Naive thymus-derived CD4-positive, alpha-beta T cell (primary cell): ENCODE results near the gene EHMT2. TPM values are rescaled to one million over a fixed set of nuclear protein-coding genes. Genes with fewer than 3 reads are reported as not detected.

ENCODE experiments used
- ATAC-seq: fragments of 150-1000 bp; cut with Tn5 transposase; 2 replicates; pipeline ENCODE4 v1.10.0; 2021; ENCODE audit warnings: mild to moderate bottlenecking, moderate library complexity
- CTCF ChIA-PET: fragments of 350-600 bp; sonication (Branson Sonifier 250); formaldehyde crosslinking; loops from one replicate; lab custom pipeline; 2021; ENCODE audit warnings: antibody characterized with exemption; lab: Charles Lee
- POLR2A ChIA-PET: fragments of 350-600 bp; sonication (Branson Sonifier 250); formaldehyde crosslinking; loops from one replicate; lab custom pipeline; 2021; ENCODE audit warnings: antibody characterized with exemption, inconsistent platforms; lab: Charles Lee
- DNase-seq, 9 donors: peaks; one replicate each; pipeline versions ENCODE4 v3.0.0 to v3.0.0-alpha.2; 2020 to 2022; ENCODE audit warnings: mixed read lengths in 1 of 9
- H3K27ac ChIP-seq: one replicate; pipeline ENCODE4 v1.7.0; 2013; ENCODE audit warnings: mild to moderate bottlenecking, low read depth, low read length, moderate library complexity
- H3K27me3 ChIP-seq, 2 donors: one replicate each; pipeline ENCODE4 v1.7.0; 2013; ENCODE audit warnings: low read length in 2 of 2, mild to moderate bottlenecking in 2 of 2, moderate library complexity in 2 of 2; ENCODE audit not compliant: control insufficient read depth in 2 of 2, insufficient read depth in 2 of 2
- H3K36me3 ChIP-seq, 3 experiments: 1 replicate in 2 of 3; 2 replicates in 1 of 3; pipeline ENCODE4 v1.7.0; 2013; ENCODE audit warnings: low read length in 3 of 3, mild to moderate bottlenecking in 3 of 3, moderate library complexity in 1 of 3; ENCODE audit not compliant: insufficient read depth in 3 of 3, control insufficient read depth in 2 of 3
- H3K4me1 ChIP-seq, 2 donors: one replicate each; pipeline ENCODE4 v1.7.0; 2013; ENCODE audit warnings: low read length in 2 of 2, mild to moderate bottlenecking in 2 of 2, moderate library complexity in 1 of 2; ENCODE audit not compliant: control insufficient read depth in 2 of 2, insufficient read depth in 2 of 2
- H3K4me3 ChIP-seq: 2 replicates; pipeline ENCODE4 v1.7.0; 2013; ENCODE audit warnings: mild to moderate bottlenecking, low read length
- H3K9me3 ChIP-seq, 3 experiments: 1 replicate in 2 of 3; 2 replicates in 1 of 3; pipeline ENCODE4 v1.7.0; 2013; ENCODE audit warnings: low read length in 3 of 3; ENCODE audit not compliant: control insufficient read depth in 2 of 3
- H3K27ac Mint-ChIP-seq, 9 donors: one replicate each; pipeline ENCODE4 v1.8.0; 2020 to 2022; ENCODE audit warnings: mixed read lengths in 9 of 9, mild to moderate bottlenecking in 8 of 9, moderate library complexity in 5 of 9, inconsistent platforms in 2 of 9
- H3K27me3 Mint-ChIP-seq, 5 donors: one replicate each; pipeline ENCODE4 v1.8.0; 2021 to 2022; ENCODE audit warnings: mixed read lengths in 5 of 5, mild to moderate bottlenecking in 1 of 5
- H3K36me3 Mint-ChIP-seq, 5 donors: one replicate each; pipeline ENCODE4 v1.8.0; 2020 to 2022; ENCODE audit warnings: mixed read lengths in 5 of 5, mild to moderate bottlenecking in 3 of 5, inconsistent platforms in 1 of 5
- H3K4me1 Mint-ChIP-seq, 7 donors: one replicate each; pipeline ENCODE4 v1.8.0; 2020 to 2022; ENCODE audit warnings: mixed read lengths in 7 of 7, mild to moderate bottlenecking in 3 of 7, inconsistent platforms in 1 of 7
- H3K4me3 Mint-ChIP-seq, 10 donors: one replicate each; pipeline ENCODE4 v1.8.0; 2020 to 2022; ENCODE audit warnings: mild to moderate bottlenecking in 10 of 10, mixed read lengths in 10 of 10, moderate library complexity in 6 of 10, inconsistent platforms in 2 of 10
- H3K9me3 Mint-ChIP-seq, 11 donors: one replicate each; pipeline ENCODE4 v1.8.0; 2020 to 2022; ENCODE audit warnings: mixed read lengths in 11 of 11, mild to moderate bottlenecking in 4 of 11, inconsistent platforms in 1 of 11, moderate library complexity in 1 of 11
- intact Hi-C, 2 donors: fragments of 100-400 bp; cut with micrococcal nuclease; formaldehyde crosslinking; loops; one replicate each; pipeline ENCODE4 v1.15.1; 2023
- polyA plus RNA-seq, 2 donors: library from polyadenylated mRNA; unstranded; fragments of 300-500 nt; fragmentation: Illumina TruSeq; gene quantifications; one replicate each; pipeline ENCODE4 v1.2.3, GENCODE V29; 2021
- total RNA-seq, 6 experiments: library from RNA in 5 of 6; stranded (reverse) in 5 of 6; gene quantifications; 1 replicate in 5 of 6; 2 replicates in 1 of 6; pipeline ENCODE4 v1.2.3 and lab custom pipeline; 2021 to 2026

The EHMT2 gene
- total and polyA plus RNA-seq, 7 experiments from 2014 or later: 37.3 to 94.2 (median 66.5) TPM

- ATAC-seq (peak; percentile 70), DNase-seq (peak in 7 of 9 donors; percentile 36 to 69 (median 49))
- H3K27me3 ChIP-seq: no peaks in the 10 kb centered on the region
- Mint-ChIP-seq H3K9me3 (no peaks in the 10 kb centered on the region), H3K4me3 (no peak overlapping the region), H3K4me1 (peaks cover 0 to 8% (median 3%) of the 10 kb centered on the region in 7 donors), H3K36me3 (peaks cover 12 to 51% (median 23%) of the 10 kb centered on the region in 5 donors), H3K27me3 (no peaks in the 10 kb centered on the region), H3K27ac (no peak overlapping the region)
- H3K9me3 ChIP-seq: no peaks in the 10 kb centered on the region
- no peak overlapping the region for H3K27ac ChIP-seq
- intact Hi-C loops: no loop called here
- peaks cover 0 to 90% (median 14%) of the 10 kb centered on the region in 3 experiments for H3K36me3 ChIP-seq
- no peak overlapping the region for H3K4me3 ChIP-seq
- POLR2A ChIA-PET: interaction anchor here (0.9 kb wide), 1 partner anchor 14 kb away, joined by 4 read pairs; no protein-coding TSS in a partner anchor
- H3K4me1 ChIP-seq: no peaks in the 10 kb centered on the region
- CTCF ChIA-PET: interaction anchor here (1.2 to 1.3 kb wide), 2 partner anchors 9 to 12 kb away, joined by 3 to 4 read pairs; partner anchors contain the start of gene EHMT2
Observed at GRCh38 chr6:31888276-31889258, 8.9 kb downstream of the EHMT2 start.

- POLR2A ChIA-PET: interaction anchor here (0.9 kb wide), 1 partner anchor 15 kb away, joined by 4 read pairs; no protein-coding TSS in a partner anchor
- intact Hi-C loops: no loop called here
Observed at GRCh38 chr6:31887173-31888007, 10.1 kb downstream of the EHMT2 start.

GRCh38 chr6:31886541-31886991, 10.9 kb downstream of the EHMT2 start:
- no peaks in the 10 kb centered on the region for H3K4me1 ChIP-seq
- H3K27ac Mint-ChIP-seq: no peak overlapping the region
- H3K27ac ChIP-seq: no peak overlapping the region
- H3K4me3 ChIP-seq: no peak overlapping the region
- peaks cover 0 to 6% (median 0%) of the 10 kb centered on the region in 7 donors for H3K4me1 Mint-ChIP-seq
- no peak for ATAC-seq
- ChIA-PET CTCF (interaction anchor here (1.0 kb wide), 1 partner anchor 345 kb away, joined by 3 read pairs; the partner anchor contains the start of gene DDX39B), POLR2A (no interaction called here)
- peaks cover 0 to 91% (median 5%) of the 10 kb centered on the region in 3 experiments for H3K36me3 ChIP-seq
- H3K36me3 Mint-ChIP-seq: peaks cover 10 to 49% (median 22%) of the 10 kb centered on the region in 5 donors
- DNase-seq: no peak
- intact Hi-C loops: no loop called here
- no peak overlapping the region for H3K4me3 Mint-ChIP-seq
- no peaks in the 10 kb centered on the region for H3K9me3 Mint-ChIP-seq
- H3K27me3 Mint-ChIP-seq: no peaks in the 10 kb centered on the region
- no peaks in the 10 kb centered on the region for H3K9me3 ChIP-seq
- H3K27me3 ChIP-seq: no peaks in the 10 kb centered on the region

More at GRCh38 chr6:31887173-31888007, 10.1 kb downstream of the EHMT2 start:
- no peak for ATAC-seq
- peaks cover 0 to 90% (median 5%) of the 10 kb centered on the region in 3 experiments for H3K36me3 ChIP-seq
- Mint-ChIP-seq H3K27me3 (no peaks in the 10 kb centered on the region), H3K4me3 (no peak overlapping the region), H3K9me3 (no peaks in the 10 kb centered on the region), H3K36me3 (peaks cover 14 to 50% (median 24%) of the 10 kb centered on the region in 5 donors), H3K27ac (peak overlapping the region in 1 of 9 donors; percentile 43), H3K4me1 (peaks cover 0 to 7% (median 0%) of the 10 kb centered on the region in 7 donors)
- H3K4me3 ChIP-seq: no peak overlapping the region
- H3K9me3 ChIP-seq: no peaks in the 10 kb centered on the region
- H3K27ac ChIP-seq: no peak overlapping the region
- CTCF ChIA-PET: interaction anchor here (1.0 to 1.3 kb wide), 3 partner anchors 8 to 346 kb away, joined by 3 read pairs; partner anchors contain the start of gene DDX39B
- no peaks in the 10 kb centered on the region for H3K27me3 ChIP-seq
- no peak for DNase-seq
- no peaks in the 10 kb centered on the region for H3K4me1 ChIP-seq

DNA sequence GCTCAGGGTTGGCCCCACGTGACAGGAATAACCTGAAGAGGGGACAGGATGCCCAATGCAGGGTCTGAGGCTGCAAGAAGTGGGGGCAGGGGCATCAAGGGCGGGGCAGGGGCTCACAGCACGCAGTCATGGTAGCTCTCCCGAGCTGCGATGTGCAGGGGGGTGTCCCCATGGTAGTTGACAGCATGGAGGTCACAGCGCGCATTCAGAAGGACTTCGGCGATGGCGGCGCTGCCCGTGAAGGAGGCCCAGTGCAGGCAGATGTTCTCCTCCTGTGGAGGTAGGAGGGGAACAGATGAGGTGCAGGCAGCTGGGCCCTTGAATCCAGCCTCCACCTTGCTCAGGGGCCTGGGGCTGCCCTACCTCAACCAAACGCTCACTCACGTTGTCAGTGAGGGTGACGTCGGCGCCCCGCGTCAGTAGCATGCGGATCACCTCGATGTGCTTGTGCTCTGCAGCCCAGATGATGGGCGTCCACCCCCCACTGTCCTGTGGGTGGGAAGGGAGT, 12.9 kb downstream of the EHMT2 start:
- no peak overlapping the region for H3K27ac ChIP-seq
- Mint-ChIP-seq H3K9me3 (no peaks in the 10 kb centered on the region), H3K4me3 (no peak overlapping the region), H3K27me3 (no peaks in the 10 kb centered on the region), H3K36me3 (peaks cover 11 to 56% (median 22%) of the 10 kb centered on the region in 5 donors), H3K4me1 (peaks cover 0 to 6% (median 0%) of the 10 kb centered on the region in 7 donors), H3K27ac (no peak overlapping the region)
- ChIA-PET POLR2A (no interaction called here), CTCF (no interaction called here)
- no peaks in the 10 kb centered on the region for H3K4me1 ChIP-seq
- ATAC-seq (no peak), DNase-seq (no peak)
- no peaks in the 10 kb centered on the region for H3K27me3 ChIP-seq
- intact Hi-C loops: no loop called here
- H3K4me3 ChIP-seq: no peak overlapping the region
- peaks cover 0 to 99% (median 8%) of the 10 kb centered on the region in 3 experiments for H3K36me3 ChIP-seq
- no peaks in the 10 kb centered on the region for H3K9me3 ChIP-seq

GRCh38 chr6:31883676-31884075, 13.8 kb downstream of the EHMT2 start:
- H3K4me1 Mint-ChIP-seq: peaks cover 0 to 6% (median 0%) of the 10 kb centered on the region in 7 donors
- Histone ChIP-seq H3K27me3 (no peaks in the 10 kb centered on the region), H3K9me3 (no peaks in the 10 kb centered on the region), H3K4me1 (no peaks in the 10 kb centered on the region), H3K27ac (no peak overlapping the region), H3K36me3 (peaks cover 0 to 92% (median 8%) of the 10 kb centered on the region in 3 experiments), H3K4me3 (no peak overlapping the region)
- no peak overlapping the region for H3K4me3 Mint-ChIP-seq
- intact Hi-C loops: no loop called here
- peaks cover 11 to 55% (median 22%) of the 10 kb centered on the region in 5 donors for H3K36me3 Mint-ChIP-seq
- no peaks in the 10 kb centered on the region for H3K27me3 Mint-ChIP-seq
- no peak overlapping the region for H3K27ac Mint-ChIP-seq
- ChIA-PET POLR2A (no interaction called here), CTCF (no interaction called here)
- ATAC-seq: no peak
- no peaks in the 10 kb centered on the region for H3K9me3 Mint-ChIP-seq
- no peak for DNase-seq

- CTCF ChIA-PET: no interaction called here
- Mint-ChIP-seq H3K27ac (no peak overlapping the region), H3K4me3 (no peak overlapping the region)
Observed at GRCh38 chr6:31882344-31882743, 15.2 kb downstream of the EHMT2 start.

More at GRCh38 chr6:31882344-31882743, 15.2 kb downstream of the EHMT2 start:
- H3K27me3 ChIP-seq: no peaks in the 10 kb centered on the region
- Mint-ChIP-seq H3K9me3 (no peaks in the 10 kb centered on the region), H3K4me1 (peaks cover 0 to 6% (median 0%) of the 10 kb centered on the region in 7 donors), H3K36me3 (peaks cover 11 to 53% (median 22%) of the 10 kb centered on the region in 5 donors), H3K27me3 (no peaks in the 10 kb centered on the region)
- H3K4me1 ChIP-seq: no peaks in the 10 kb centered on the region
- no peak overlapping the region for H3K4me3 ChIP-seq
- intact Hi-C loops: no loop called here
- DNase-seq (no peak), ATAC-seq (no peak)
- POLR2A ChIA-PET: no interaction called here
- H3K9me3 ChIP-seq: no peaks in the 10 kb centered on the region
- peaks cover 0 to 79% (median 8%) of the 10 kb centered on the region in 3 experiments for H3K36me3 ChIP-seq
- no peak overlapping the region for H3K27ac ChIP-seq
